Spleen (tissue), 13 donors: ENCODE measurements around the gene ANKFN1. TPM values are rescaled to one million over a fixed set of nuclear protein-coding genes. Genes with fewer than 3 reads are reported as not detected.

Source experiments
- DNase-seq: peaks from one replicate; pipeline ENCODE4 v3.0.0-alpha.2; 2020
- H3K27ac ChIP-seq, 8 donors: fragments of 200-600 bp; sonication (generic) in 7 of 8; 1 replicate in 4 of 8; 2 replicates in 4 of 8; pipeline versions ENCODE4 v1.5.0 to v1.8.0; 2016 to 2021; ENCODE audit warnings: inconsistent platforms in 4 of 8, mild to moderate bottlenecking in 4 of 8, moderate library complexity in 1 of 8
- H3K27me3 ChIP-seq, 7 donors: fragments of 200-600 bp; sonication (generic) in 6 of 7; replicated peaks in 1 of 7; 1 replicate in 4 of 7; 2 replicates in 3 of 7; pipeline versions ENCODE4 v1.5.0 to v1.8.0; 2016 to 2021; ENCODE audit warnings: inconsistent platforms in 3 of 7, mild to moderate bottlenecking in 1 of 7
- H3K36me3 ChIP-seq, 6 donors: fragments of 200-600 bp; sonication (generic) in 5 of 6; 1 replicate in 4 of 6; 2 replicates in 2 of 6; pipeline versions ENCODE4 v1.5.0 to v1.8.0; 2016 to 2021; ENCODE audit warnings: inconsistent platforms in 2 of 6
- H3K4me1 ChIP-seq, 6 donors: fragments of 200-600 bp; sonication (generic) in 5 of 6; 1 replicate in 3 of 6; 2 replicates in 3 of 6; pipeline versions ENCODE4 v1.5.0 to v1.8.0; 2016 to 2021; ENCODE audit warnings: inconsistent platforms in 3 of 6
- H3K4me3 ChIP-seq, 8 donors: fragments of 200-600 bp; sonication (generic) in 7 of 8; 1 replicate in 4 of 8; 2 replicates in 4 of 8; pipeline versions ENCODE4 v1.5.0 to v1.8.0; 2016 to 2021; ENCODE audit warnings: inconsistent platforms in 4 of 8, mild to moderate bottlenecking in 4 of 8, moderate library complexity in 2 of 8
- H3K9me3 ChIP-seq, 8 donors: fragments of 200-600 bp; sonication (generic) in 7 of 8; 1 replicate in 4 of 8; 2 replicates in 4 of 8; pipeline versions ENCODE4 v1.5.0 to v1.8.0; 2016 to 2021; ENCODE audit warnings: inconsistent platforms in 4 of 8
- POLR2A ChIP-seq, 3 donors: fragments of 450-650 bp; IDR thresholded peaks; one replicate each; pipeline ENCODE4 v1.5.1; 2017; ENCODE audit warnings: antibody characterized with exemption in 3 of 3, mild to moderate bottlenecking in 1 of 3
- POLR2AphosphoS5 ChIP-seq, 3 donors: sonication (generic); formaldehyde crosslinking; IDR thresholded peaks; one replicate each; pipeline ENCODE4 v1.5.1; 2017; ENCODE audit warnings: antibody characterized with exemption in 3 of 3
- WGBS, 5 donors: extraction: QIAGEN DNeasy Blood & Tissue Kit in 3 of 5; methylation state at CpG; one replicate each; pipeline versions ENCODE4 v1.1.5 to v1.1.7; 2013 to 2018; 5-methylcytosine and 5-hydroxymethylcytosine counted together
- intact Hi-C: fragments of 100-400 bp; cut with DNase I; formaldehyde crosslinking; loops from one replicate; pipeline ENCODE4 v1.15.0; 2023; ENCODE audit warnings: low total_unique reads
- long read RNA-seq, 2 donors: transcript quantifications; one replicate each; lab custom pipeline, GENCODE V29; 2026
- polyA plus RNA-seq, 3 donors: library from polyadenylated mRNA; stranded (reverse); fragments of 200-250 nt; gene quantifications; one replicate each; pipeline ENCODE4 v1.2.1, GENCODE V29; 2013
- total RNA-seq, 7 donors: library from RNA; depleted of rRNA in 3 of 7; stranded (reverse); fragments of >200 nt in 3 of 7; fragmentation: NEBNext Ultra II Directional in 4 of 7; extraction: Animal tissue kit (Norgen Biotek cat#: 25700) in 4 of 7; gene quantifications; one replicate each; pipeline versions ENCODE4 v1.1.0 to v1.2.1, GENCODE V29; 2016 to 2021
- TF ChIP-seq, protein P1 (sequence below), 11 experiments: fragments of 200-600 bp in 7 of 11; fragments of 450-650 bp in 4 of 11; sonication (generic) in 4 of 11; IDR thresholded peaks in 8 of 11; conservative IDR thresholded peaks in 3 of 11; 1 replicate in 7 of 11; 2 replicates in 4 of 11; pipeline versions ENCODE4 v1.4.0 to v1.8.0; 2016 to 2021; ENCODE audit warnings: antibody characterized with exemption in 11 of 11, inconsistent platforms in 4 of 11, mild to moderate bottlenecking in 1 of 11
- donor health status: healthy with polysubstance abuse.
- donor health status: DM: no; HTN: no; CAD: no; lungs with moderate emphysema.
- donor health status: DM: no; HTN: no; CAD: no.
- donor health status: Bipolar disorder and iron deficiency.
- donor health status: healthy.
- donor health status: DM: no; HTN: no; CAD: no.
- donor health status: DM: yes; HTN: yes; CAD: no.

ANKFN1 gene, protein sequence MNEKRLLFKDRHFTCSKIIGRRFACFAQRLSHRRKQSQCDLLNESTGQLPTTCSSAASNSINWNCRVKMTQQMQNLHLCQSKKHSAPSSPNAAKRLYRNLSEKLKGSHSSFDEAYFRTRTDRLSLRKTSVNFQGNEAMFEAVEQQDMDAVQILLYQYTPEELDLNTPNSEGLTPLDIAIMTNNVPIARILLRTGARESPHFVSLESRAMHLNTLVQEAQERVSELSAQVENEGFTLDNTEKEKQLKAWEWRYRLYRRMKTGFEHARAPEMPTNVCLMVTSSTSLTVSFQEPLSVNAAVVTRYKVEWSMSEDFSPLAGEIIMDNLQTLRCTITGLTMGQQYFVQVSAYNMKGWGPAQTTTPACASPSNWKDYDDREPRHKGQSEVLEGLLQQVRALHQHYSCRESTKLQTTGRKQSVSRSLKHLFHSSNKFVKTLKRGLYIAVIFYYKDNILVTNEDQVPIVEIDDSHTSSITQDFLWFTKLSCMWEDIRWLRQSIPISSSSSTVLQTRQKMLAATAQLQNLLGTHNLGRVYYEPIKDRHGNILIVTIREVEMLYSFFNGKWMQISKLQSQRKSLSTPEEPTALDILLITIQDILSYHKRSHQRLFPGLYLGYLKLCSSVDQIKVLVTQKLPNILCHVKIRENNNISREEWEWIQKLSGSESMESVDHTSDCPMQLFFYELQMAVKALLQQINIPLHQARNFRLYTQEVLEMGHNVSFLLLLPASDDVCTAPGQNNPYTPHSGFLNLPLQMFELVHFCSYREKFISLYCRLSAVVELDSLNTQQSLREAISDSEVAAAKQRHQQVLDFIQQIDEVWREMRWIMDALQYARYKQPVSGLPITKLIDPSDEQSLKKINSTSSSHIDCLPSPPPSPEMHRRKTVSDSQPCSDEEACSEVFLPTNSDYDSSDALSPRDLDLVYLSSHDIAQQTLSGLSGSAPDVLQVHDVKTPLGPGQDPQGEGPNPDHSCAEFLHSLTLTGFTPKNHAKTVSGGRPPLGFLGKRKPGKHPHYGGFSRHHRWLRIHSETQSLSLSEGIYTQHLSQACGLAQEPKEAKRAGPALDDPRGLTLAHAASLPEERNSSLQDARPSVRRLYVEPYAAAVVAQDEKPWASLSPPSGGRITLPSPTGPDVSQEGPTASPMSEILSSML
- total RNA-seq (under 1 TPM in 2 of 7 donors, not detected in 5; 0.19 to 0.58 TPM), polyA plus RNA-seq (not detected)
- long read RNA-seq, donor 1, result 0 reads
- long read RNA-seq, donor 2, result 0 reads

DNA sequence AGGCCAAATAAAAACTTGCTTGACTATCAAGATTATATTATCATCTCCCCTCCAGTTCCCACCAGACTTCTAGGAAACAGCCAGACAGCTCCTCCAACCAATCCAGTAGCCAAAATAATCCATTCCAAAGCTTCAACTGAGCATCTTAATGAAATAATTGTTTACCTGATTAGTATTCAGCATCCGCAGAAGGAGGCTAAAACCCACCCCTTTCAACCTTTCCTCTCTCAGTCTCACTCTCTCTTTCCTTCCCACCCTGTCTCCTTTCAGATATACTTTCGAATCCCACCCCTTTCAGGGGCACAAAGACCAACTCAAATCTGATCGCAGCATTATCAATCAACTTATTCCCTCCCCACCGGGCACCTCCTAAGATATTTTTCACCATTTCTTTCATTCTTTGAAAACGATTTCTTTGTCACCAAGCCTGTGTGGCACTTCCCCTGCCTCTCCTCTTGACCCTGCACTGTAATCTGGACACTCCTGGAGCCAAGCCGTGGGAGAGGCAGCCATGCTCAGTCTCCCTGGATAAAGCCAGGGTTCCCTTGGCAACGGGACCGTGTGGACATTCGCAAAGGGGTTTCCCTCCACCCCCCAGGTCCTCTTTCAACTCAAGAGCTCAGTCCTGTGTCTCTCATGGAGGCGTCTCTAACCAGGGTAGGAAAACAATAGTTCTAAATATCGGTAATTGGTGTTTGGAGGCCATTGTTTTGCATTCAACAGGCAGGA lies at the start of gene ANKFN1:
TSS of gene ANKFN1 (plus strand) at position 602 of the 729 bp plus-strand sequence. CDS start 59,193 bp downstream, outside the sequence.
- DNase-seq, result no peak
- no peaks in the 10 kb centered on the region for H3K4me1 ChIP-seq
- TF ChIP-seq, protein P1, sequence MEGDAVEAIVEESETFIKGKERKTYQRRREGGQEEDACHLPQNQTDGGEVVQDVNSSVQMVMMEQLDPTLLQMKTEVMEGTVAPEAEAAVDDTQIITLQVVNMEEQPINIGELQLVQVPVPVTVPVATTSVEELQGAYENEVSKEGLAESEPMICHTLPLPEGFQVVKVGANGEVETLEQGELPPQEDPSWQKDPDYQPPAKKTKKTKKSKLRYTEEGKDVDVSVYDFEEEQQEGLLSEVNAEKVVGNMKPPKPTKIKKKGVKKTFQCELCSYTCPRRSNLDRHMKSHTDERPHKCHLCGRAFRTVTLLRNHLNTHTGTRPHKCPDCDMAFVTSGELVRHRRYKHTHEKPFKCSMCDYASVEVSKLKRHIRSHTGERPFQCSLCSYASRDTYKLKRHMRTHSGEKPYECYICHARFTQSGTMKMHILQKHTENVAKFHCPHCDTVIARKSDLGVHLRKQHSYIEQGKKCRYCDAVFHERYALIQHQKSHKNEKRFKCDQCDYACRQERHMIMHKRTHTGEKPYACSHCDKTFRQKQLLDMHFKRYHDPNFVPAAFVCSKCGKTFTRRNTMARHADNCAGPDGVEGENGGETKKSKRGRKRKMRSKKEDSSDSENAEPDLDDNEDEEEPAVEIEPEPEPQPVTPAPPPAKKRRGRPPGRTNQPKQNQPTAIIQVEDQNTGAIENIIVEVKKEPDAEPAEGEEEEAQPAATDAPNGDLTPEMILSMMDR (IDR thresholded peaks at IDR 0.05 in 8 of 11, conservative IDR thresholded peaks at IDR 0.05 in 3 of 11), result no peak
- TF ChIP-seq POLR2AphosphoS5 (IDR thresholded peaks at IDR 0.05) (no peak), POLR2A (IDR thresholded peaks at IDR 0.05) (no peak)
- H3K27me3 ChIP-seq, result no peaks in the 10 kb centered on the region
- no peaks in the 10 kb centered on the region for H3K9me3 ChIP-seq
- H3K27ac ChIP-seq, result no peak within 1 kb of the TSS
- H3K36me3 ChIP-seq, result no peaks in the 10 kb centered on the region
- WGBS, 5 donors, result 69 to 85% (median 80%) methylated on average over 11 of the region's 11 CpGs
- intact Hi-C loops, result no loop called here
- no peak within 1 kb of the TSS for H3K4me3 ChIP-seq

DNA sequence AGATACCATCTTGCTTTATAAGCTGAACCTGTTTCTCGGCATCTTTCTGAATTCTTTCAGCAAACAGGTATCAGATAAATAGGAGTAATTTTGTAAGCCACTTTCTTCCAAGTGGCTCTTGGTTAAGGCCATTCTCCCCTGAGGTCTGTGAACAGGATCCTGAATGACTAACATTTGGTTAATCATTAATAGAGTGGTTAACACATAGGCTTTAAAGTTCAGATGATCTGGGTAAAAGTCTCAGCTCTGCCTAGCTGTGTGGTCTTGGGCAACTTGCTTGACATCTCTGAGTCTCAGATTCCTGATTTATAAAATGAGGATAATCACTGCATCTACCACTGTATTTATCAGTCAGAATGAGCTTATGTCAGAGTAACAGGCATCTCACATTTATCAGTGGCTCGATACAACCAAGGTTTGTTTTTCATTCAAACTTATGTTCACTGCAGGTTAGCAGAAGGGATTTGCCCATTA lies 44.4 kb upstream of the ANKFN1 start:
- H3K27me3 ChIP-seq, result peaks cover 0 to 9% (median 0%) of the 10 kb centered on the region in 7 donors
- H3K9me3 ChIP-seq, result no peaks in the 10 kb centered on the region
- no peaks in the 10 kb centered on the region for H3K4me1 ChIP-seq
- no peak for TF ChIP-seq POLR2AphosphoS5 (IDR thresholded peaks at IDR 0.05)
- no peak for TF ChIP-seq POLR2A (IDR thresholded peaks at IDR 0.05)
- TF ChIP-seq, protein P1 (IDR thresholded peaks at IDR 0.05 in 8 of 11, conservative IDR thresholded peaks at IDR 0.05 in 3 of 11), result no peak
- H3K36me3 ChIP-seq, result no peaks in the 10 kb centered on the region
- 87 to 94% (median 93%) methylated on average over 2 of the region's 2 CpGs for WGBS, 5 donors
- no peak for DNase-seq
- intact Hi-C loops, result no loop called here
- H3K27ac ChIP-seq, result no peak overlapping the region
- no peak overlapping the region for H3K4me3 ChIP-seq

DNA sequence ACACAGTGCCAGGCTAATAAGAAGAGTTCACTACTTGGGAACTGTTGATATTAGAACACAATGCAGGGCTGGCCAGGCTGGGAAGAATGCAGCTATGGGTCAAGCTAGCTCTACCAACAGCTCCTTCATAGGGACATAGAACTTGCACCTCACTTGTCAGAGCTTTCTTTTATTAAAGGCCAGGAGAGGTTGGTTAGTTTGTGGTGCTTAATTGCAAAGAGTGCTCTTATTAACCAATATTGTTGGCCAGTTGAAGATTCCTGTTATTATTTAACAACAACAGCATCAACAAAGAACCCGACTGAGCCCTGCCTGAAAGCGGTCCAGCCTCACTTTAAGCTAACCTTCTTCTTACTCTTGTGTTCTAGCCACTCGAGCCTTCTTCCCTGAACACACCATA lies 43.4 kb upstream of the ANKFN1 start:
- Histone ChIP-seq H3K36me3 (no peaks in the 10 kb centered on the region), H3K9me3 (no peaks in the 10 kb centered on the region), H3K4me3 (no peak overlapping the region), H3K4me1 (no peaks in the 10 kb centered on the region), H3K27ac (no peak overlapping the region), H3K27me3 (peaks cover 0 to 5% (median 0%) of the 10 kb centered on the region in 7 donors)
- TF ChIP-seq POLR2A (IDR thresholded peaks at IDR 0.05), result no peak
- DNase-seq, result no peak
- WGBS, 5 donors, result 62 to 89% (median 81%) methylated on average over 3 of the region's 3 CpGs
- intact Hi-C loops, result no loop called here
